ENCODE measurements around the gene ANK2.

The ANK2 gene

GRCh38 chr4:113083346-113083745 is 33.9 kb downstream of the ANK2 start:
- no peak for TF ChIP-seq CTCF (conservative IDR thresholded peaks at IDR 0.05; ENCODE audit: low read length)
- no peak for DNase-seq (ENCODE audit: low read depth)
- no peak overlapping the region for H3K4me3 ChIP-seq (ENCODE audit: low read length)

- TF ChIP-seq CTCF (conservative IDR thresholded peaks at IDR 0.05; ENCODE audit: low read length) = no peak
- H3K4me3 ChIP-seq (ENCODE audit: low read length) = no peak overlapping the region
- DNase-seq (ENCODE audit: low read depth) = no peak
Observed at GRCh38 chr4:113086172-113086695, 36.8 kb downstream of the ANK2 start.

DNA sequence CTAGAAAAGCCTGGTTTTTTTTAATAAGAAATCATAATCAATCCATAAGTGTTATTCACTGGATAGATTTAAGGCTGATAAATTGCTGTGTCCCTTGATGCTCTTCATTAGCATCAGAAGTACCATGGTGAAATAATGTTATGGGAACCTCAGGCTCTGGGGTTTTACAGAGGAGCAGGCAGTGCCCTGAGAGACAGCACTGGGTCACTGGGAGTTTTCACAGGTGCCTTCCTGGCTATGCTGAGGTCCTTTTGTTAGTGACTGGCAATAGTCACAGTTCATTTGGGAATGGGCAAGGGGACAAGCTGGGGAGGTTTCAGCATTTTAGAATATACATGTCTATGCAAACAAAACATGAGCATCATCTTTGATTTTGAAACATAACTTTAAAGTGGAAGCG is 38.6 kb downstream of the ANK2 start:
- H3K4me3 ChIP-seq (ENCODE audit: low read length) = no peak overlapping the region
- no peak for DNase-seq (ENCODE audit: low read depth)
- TF ChIP-seq CTCF (conservative IDR thresholded peaks at IDR 0.05; ENCODE audit: low read length) = no peak

- TF ChIP-seq CTCF (conservative IDR thresholded peaks at IDR 0.05; ENCODE audit: low read length) = no peak
- no peak overlapping the region for H3K4me3 ChIP-seq (ENCODE audit: low read length)
- DNase-seq (ENCODE audit: low read depth) = no peak
Observed at GRCh38 chr4:113090954-113091353, 41.5 kb downstream of the ANK2 start.

DNA sequence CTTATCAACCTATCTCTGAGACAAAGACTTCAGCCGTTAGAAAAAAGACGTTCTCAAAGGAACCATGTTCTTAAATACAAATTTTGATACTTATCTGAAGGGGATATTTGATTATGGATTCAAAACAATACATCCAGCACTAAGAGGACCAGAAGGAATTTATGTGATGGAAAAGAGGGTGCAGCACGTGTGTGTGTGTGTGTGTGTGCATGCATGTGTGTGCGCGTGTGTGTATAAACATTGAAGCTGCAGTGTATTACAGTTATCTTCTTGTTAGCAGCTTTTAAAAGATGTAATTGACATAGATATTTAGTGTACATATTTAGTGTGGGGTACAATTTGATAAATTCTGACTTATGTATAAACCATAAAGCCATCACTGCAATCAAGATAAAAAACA is 44.9 kb downstream of the ANK2 start:
- no peak for TF ChIP-seq CTCF (conservative IDR thresholded peaks at IDR 0.05; ENCODE audit: low read length)
- H3K4me3 ChIP-seq (ENCODE audit: low read length) = no peak overlapping the region
- DNase-seq (ENCODE audit: low read depth) = no peak

GRCh38 chr4:113094802-113095201 is 45.3 kb downstream of the ANK2 start:
- DNase-seq (ENCODE audit: low read depth) = peak; percentile 13
- no peak overlapping the region for H3K4me3 ChIP-seq (ENCODE audit: low read length)
- peak; percentile 75 for TF ChIP-seq CTCF (conservative IDR thresholded peaks at IDR 0.05; ENCODE audit: low read length)

- DNase-seq (ENCODE audit: low read depth) = peak; percentile 40
- no peak overlapping the region for H3K4me3 ChIP-seq (ENCODE audit: low read length)
- no peak for TF ChIP-seq CTCF (conservative IDR thresholded peaks at IDR 0.05; ENCODE audit: low read length)
Observed at GRCh38 chr4:113101669-113102068, 52.2 kb downstream of the ANK2 start.

Measured in AG10803 (cell line).